ENCODE data around the gene AR.

- TF ChIP-seq CTCF (IDR thresholded peaks at IDR 0.05; ENCODE audit: insufficient read depth, low read depth, low read length) (no peak), EZH2 (IDR thresholded peaks at IDR 0.05; ENCODE audit: insufficient read depth, low read length) (no peak)
Measured at GRCh38 chrX:67725471-67725870, 181.7 kb downstream of the AR start.
